K562 (cell line): ENCODE data around the gene RNASE8. TPM values are rescaled to one million over a fixed set of nuclear protein-coding genes. Genes with fewer than 3 reads are reported as not detected.

Experiments
- BRF1 ChIP-seq: IDR thresholded peaks from 3 replicates; pipeline ENCODE4 v1.6.1; 2011; ENCODE audit warnings: borderline replicate concordance, mild to moderate bottlenecking; ENCODE audit not compliant: insufficient read length; ENCODE audit errors: extremely low read depth
- CSDE1 ChIP-seq, 2 experiments: fragments of 450-650 bp; IDR thresholded peaks; 2 replicates each; pipeline ENCODE4 v1.6.1; 2016; ENCODE audit warnings: mild to moderate bottlenecking in 1 of 2
- DLX4 ChIP-seq: fragments of 250-450 bp; sonication (Bioruptor Pico); IDR thresholded peaks from 2 replicates; pipeline ENCODE4 v1.6.1; 2021; ENCODE audit warnings: mild to moderate bottlenecking
- ETS2 ChIP-seq: IDR thresholded peaks from 2 replicates; pipeline ENCODE4 v1.6.1; 2016; ENCODE audit warnings: borderline replicate concordance, missing genetic modification characterization, mild to moderate bottlenecking, moderate library complexity, missing compliant biosample characterization; ENCODE audit not compliant: poor library complexity, severe bottlenecking
- FOXO4 ChIP-seq: fragments of 450-650 bp; formaldehyde crosslinking; IDR thresholded peaks from 2 replicates; pipeline ENCODE4 v1.4.0; 2020; ENCODE audit warnings: mild to moderate bottlenecking, moderate library complexity
- HEY1 ChIP-seq: fragments of 250-450 bp; sonication (Bioruptor Pico); IDR thresholded peaks from 2 replicates; pipeline ENCODE4 v1.5.0; 2020; ENCODE audit warnings: mild to moderate bottlenecking, moderate library complexity, borderline replicate concordance
- KLF10 ChIP-seq: fragments of 250-450 bp; sonication (Bioruptor Pico); IDR thresholded peaks from 2 replicates; pipeline ENCODE4 v1.6.1; 2021; ENCODE audit warnings: matching md5 sums
- RAD21 ChIP-seq, 2 experiments: fragments of 250-450 bp in 1 of 2; fragments of 450-650 bp in 1 of 2; sonication (Bioruptor Pico) in 1 of 2; formaldehyde crosslinking in 1 of 2; IDR thresholded peaks in 1 of 2; conservative IDR thresholded peaks in 1 of 2; 2 replicates each; pipeline versions ENCODE4 v1.4.0 to v1.8.0; 2020 to 2022; ENCODE audit warnings: mild to moderate bottlenecking in 2 of 2, moderate library complexity in 1 of 2
- RREB1 ChIP-seq: fragments of 250-450 bp; sonication (Bioruptor Pico); IDR thresholded peaks from 2 replicates; pipeline ENCODE4 v1.4.0; 2020
- SIX5 ChIP-seq, 2 experiments: IDR thresholded peaks; 2 replicates each; pipeline ENCODE4 v1.6.1; 2011; ENCODE audit warnings: low read length in 2 of 2, borderline replicate concordance in 1 of 2, low read depth in 1 of 2, mild to moderate bottlenecking in 1 of 2, moderate library complexity in 1 of 2; ENCODE audit not compliant: insufficient read depth in 1 of 2
- SLC30A9 ChIP-seq: fragments of 250-450 bp; sonication (Bioruptor Pico); IDR thresholded peaks from 2 replicates; pipeline ENCODE4 v1.8.0; 2022; ENCODE audit warnings: mild to moderate bottlenecking, moderate library complexity
- TBP ChIP-seq: optimal IDR thresholded peaks from 2 replicates; pipeline ENCODE3; 2011; ENCODE audit warnings: low read depth, low read length, improper control_type of control experiment
- ZBTB43 ChIP-seq: sonication (generic); formaldehyde crosslinking; IDR thresholded peaks from 2 replicates; pipeline ENCODE4 v1.8.0; 2023; ENCODE audit warnings: mild to moderate bottlenecking, missing genetic modification reagents
- ZBTB9 ChIP-seq: fragments of 450-650 bp; formaldehyde crosslinking; IDR thresholded peaks from 2 replicates; pipeline ENCODE4 v1.4.0; 2020; ENCODE audit warnings: mild to moderate bottlenecking, moderate library complexity
- ZNF140 ChIP-seq: fragments of 250-450 bp; sonication (Bioruptor Pico); IDR thresholded peaks from 2 replicates; pipeline ENCODE4 v1.8.0; 2021; ENCODE audit warnings: moderate library complexity, mild to moderate bottlenecking, inconsistent platforms
- ZNF589 ChIP-seq: fragments of 200-800 bp; sonication (Bioruptor generic); IDR thresholded peaks from 2 replicates; pipeline ENCODE4 v1.6.1; 2016; ENCODE audit warnings: low read depth, missing genetic modification characterization, missing compliant biosample characterization
- polyA plus RNA-seq, 8 experiments: library from polyadenylated mRNA; depleted of rRNA in 4 of 8; stranded (reverse) in 5 of 8; unstranded in 3 of 8; fragments of >200 nt; fragmentation: Nextera tagmentation in 2 of 8; fragmentation: Illumina TruSeq in 1 of 8; extraction: Ambion mirVana in 2 of 8; extraction: Trizol in 1 of 8; gene quantifications; 2 replicates each; pipeline versions ENCODE4 v1.2.1 to v1.2.3, GENCODE V29; 2011 to 2014; ENCODE audit warnings: inconsistent platforms in 1 of 8, missing spikeins in 1 of 8
- total RNA-seq, 7 experiments: library from RNA; depleted of rRNA in 6 of 7; stranded (reverse); fragments of >200 nt in 6 of 7; fragmentation: Illumina TruSeq in 2 of 7; extraction: Trizol in 2 of 7; gene quantifications; 2 replicates each; pipeline versions ENCODE4 v1.2.1 to v1.2.3, GENCODE V29; 2011 to 2021; ENCODE audit warnings: low replicate concordance in 1 of 7

The RNASE8 gene
- total and polyA plus RNA-seq, 9 of the 15 experiments (the other 6 are each of a cell fraction or from before 2014, with no cell fraction given): not detected

GRCh38 chr14:21103710-21104447, 46.3 kb downstream of the RNASE8 start (continued):
- no peak for TF ChIP-seq FOXO4 (CRISPR knock-in tag)
- 0 out of 4 replicates have a peak, but pooled peaks of 1 of the 2 experiments have one; percentile 76 for TF ChIP-seq SIX5 (IDR thresholded peaks at IDR 0.05; ENCODE audit: borderline replicate concordance in 1 of 2, insufficient read depth in 1 of 2, low read depth in 1 of 2, low read length in 2 of 2)
- no peak for TF ChIP-seq BRF1
- TF ChIP-seq ZNF140: no peak
- TF ChIP-seq ETS2: no peak
- no peak for TF ChIP-seq RAD21 (CRISPR knock-in tag; conservative IDR thresholded peaks at IDR 0.05 in 1 of 2, IDR thresholded peaks at IDR 0.05 in 1 of 2)
- TF ChIP-seq DLX4: no peak
- TF ChIP-seq RREB1 (CRISPR knock-in tag): no peak
- no peak for TF ChIP-seq KLF10 (CRISPR knock-in tag)
- no peak; the same call in 1 of the 2 replicates for TF ChIP-seq ZNF589 (CRISPR knock-in tag)
- TF ChIP-seq HEY1 (CRISPR knock-in tag): no peak
- peak; percentile 87 for TF ChIP-seq ZBTB43 (CRISPR knock-in tag)
- TF ChIP-seq CSDE1 (IDR thresholded peaks at IDR 0.05): 0 out of 4 replicates have a peak, but pooled peaks of 1 of the 2 experiments have one; percentile 11
- no peak for TF ChIP-seq ZBTB9 (CRISPR knock-in tag)
- peak; percentile 40 for TF ChIP-seq TBP
- TF ChIP-seq SLC30A9 (CRISPR knock-in tag): no peak
